UCSD-AML1 (cell line): ENCODE results near the gene OTUD5.
"Not testable (repeated sequence)": the region's sequence is repeated elsewhere in the genome, so short reads cannot be mapped to it uniquely, and the experiment has no call there.

Experiments
- DNase-seq: peaks from one replicate; lab custom pipeline; 2025; ENCODE audit not compliant: unreplicated experiment; lab: John Stamatoyannopoulos, UW

The OTUD5 gene, protein sequence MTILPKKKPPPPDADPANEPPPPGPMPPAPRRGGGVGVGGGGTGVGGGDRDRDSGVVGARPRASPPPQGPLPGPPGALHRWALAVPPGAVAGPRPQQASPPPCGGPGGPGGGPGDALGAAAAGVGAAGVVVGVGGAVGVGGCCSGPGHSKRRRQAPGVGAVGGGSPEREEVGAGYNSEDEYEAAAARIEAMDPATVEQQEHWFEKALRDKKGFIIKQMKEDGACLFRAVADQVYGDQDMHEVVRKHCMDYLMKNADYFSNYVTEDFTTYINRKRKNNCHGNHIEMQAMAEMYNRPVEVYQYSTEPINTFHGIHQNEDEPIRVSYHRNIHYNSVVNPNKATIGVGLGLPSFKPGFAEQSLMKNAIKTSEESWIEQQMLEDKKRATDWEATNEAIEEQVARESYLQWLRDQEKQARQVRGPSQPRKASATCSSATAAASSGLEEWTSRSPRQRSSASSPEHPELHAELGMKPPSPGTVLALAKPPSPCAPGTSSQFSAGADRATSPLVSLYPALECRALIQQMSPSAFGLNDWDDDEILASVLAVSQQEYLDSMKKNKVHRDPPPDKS

DNA sequence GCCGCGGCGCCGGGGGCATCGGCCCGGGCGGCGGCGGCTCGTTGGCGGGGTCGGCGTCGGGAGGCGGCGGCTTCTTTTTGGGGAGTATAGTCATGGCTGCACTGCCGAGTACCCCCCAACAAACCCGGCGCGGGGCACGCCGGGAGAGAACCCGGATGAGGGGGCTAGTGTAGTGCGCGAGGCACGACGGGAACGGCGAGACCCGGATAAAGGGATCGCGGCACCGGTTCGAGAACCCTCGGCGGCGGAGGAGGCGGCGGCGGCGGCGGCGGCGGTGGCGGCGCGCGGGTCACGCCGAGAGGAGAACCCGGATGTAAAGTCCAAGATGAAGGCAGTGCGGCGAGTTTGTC, at the start of gene OTUD5:
OTUD5 (minus strand) TSS at position 131 of the 350 bp plus-strand sequence; CDS start at position 94, 37 bp downstream.
- peak; percentile 74 for DNase-seq

DNA sequence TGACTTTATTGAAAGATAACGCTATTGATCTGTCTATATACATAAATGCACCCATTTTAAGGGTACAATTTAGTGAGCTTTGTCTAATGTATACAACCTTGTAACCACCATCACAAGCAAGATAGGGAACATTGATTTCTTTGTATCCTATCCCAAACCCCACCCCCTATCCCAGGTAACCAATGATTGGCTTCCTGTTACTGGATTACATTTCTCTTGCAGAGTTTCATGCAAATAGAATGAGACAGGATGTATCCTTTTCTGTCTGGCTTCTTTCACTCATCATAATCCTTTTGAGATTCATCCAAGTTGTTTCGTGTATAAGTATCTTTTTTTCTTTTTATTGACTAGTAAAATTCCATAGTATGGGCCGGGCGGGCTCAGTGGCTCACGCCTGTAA, 46.3 kb upstream of the OTUD5 start:
- DNase-seq, result no peak

DNA sequence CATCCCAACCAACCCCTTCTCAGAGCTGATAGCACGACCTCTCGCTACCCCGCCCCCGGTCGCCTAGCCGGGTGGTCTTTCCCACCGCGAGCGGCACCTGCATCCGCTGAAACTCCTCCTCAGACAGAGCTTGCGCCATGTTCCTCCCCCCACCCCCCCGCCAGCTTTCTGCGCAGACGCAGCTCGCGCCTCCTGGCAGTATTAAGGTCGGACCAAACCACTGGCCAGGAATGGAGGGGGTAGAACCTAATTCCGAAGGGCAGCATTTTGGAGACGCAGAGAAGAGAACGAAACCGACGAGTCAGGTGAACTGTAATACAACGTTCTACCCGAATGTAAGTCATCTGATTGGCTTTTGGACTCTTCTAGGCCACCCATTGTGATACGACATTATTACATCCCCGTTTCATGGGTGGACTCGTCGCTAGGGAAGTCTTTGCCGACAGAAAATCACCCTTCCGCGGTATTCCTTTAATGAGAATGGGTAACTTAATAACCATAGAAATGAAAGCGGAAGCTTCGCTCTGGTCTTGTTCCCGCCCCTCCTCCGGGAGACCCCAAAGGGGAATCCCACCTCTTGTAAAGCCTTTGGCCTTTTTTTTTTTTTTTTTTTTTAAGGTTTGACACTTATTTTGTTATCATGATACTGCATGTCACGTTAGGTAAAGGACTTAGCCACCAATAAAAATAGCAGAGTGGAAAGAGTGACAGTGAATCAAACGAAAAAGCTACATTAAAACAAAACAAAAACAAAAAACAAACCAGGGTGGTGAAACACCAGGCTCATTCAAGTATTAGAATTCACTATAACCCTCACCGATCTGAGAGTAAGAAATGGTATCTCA, 44.9 kb upstream of the OTUD5 start, which contains the start of gene GRIPAP1:
GRIPAP1 (minus strand) TSS at position 174 of the 845 bp plus-strand sequence; CDS start at position 139, 35 bp downstream.
- DNase-seq, result peak; percentile 74

DNA sequence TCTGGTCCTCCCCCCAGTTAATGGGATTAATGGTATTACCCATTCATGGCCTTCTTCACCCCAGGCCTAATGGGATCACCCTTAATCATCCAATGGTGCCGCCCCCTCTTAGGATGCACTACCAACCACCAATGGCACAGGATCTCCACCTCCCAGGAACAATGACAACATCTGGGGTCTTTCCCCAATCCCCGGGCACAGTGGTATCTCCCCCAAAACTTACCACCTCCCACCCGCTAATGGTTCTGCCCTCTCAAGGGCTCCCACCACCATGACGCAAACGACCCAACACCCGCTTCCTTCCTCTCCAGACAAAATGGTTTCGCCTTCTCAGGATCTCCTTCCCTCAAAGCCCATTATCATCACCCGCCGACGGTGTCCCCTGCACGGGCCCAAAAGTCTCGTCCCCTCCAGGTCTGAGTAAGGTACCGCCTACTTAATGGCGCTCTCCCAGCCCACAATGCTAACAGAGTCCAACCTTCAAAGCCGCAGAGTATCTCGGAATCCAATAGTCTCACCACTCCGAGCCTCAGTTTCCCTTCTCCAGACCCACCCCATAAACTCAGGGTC, 44.2 kb upstream of the OTUD5 start:
- DNase-seq, result peak; percentile 60

DNA sequence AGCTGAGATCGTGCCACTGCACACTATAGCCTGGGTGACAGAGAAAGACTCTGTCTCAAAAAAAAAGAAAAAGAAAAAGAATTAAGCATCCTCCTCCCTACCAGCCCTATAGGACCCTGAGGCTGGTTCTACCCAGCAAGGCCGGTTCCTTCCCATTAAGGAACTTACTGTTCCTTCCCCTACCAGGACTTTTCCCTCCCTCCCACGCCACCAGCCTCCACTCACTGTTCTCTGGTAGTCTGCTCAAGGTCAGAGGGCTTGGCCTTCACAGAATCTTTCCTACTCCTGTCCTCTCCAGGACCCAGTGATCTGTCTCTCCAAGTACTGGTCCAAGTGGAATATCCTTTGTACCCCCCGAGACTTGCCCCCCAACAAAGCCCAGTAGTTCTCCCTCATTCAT, 43.2 kb upstream of the OTUD5 start:
- DNase-seq, result no peak

DNA sequence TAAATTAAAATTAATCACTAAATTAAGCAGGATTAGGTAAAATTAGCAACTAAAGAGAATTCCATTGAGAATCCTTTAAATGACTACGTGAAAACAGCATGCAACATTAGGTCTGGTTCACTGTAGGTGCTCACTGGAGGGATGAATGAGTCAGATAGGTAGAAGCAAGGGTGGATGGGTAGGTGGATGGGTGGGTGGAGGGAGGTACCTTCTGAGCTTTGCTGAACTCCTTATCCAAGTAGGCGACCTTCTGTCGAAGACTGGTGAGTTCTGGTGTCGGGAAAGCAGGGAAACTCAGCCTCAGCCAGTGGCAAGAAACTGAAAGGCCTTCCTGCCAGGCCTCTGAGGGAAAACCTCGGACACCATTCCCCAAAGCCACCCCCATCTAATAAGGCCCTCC, 41.6 kb upstream of the OTUD5 start:
- no peak for DNase-seq

DNA sequence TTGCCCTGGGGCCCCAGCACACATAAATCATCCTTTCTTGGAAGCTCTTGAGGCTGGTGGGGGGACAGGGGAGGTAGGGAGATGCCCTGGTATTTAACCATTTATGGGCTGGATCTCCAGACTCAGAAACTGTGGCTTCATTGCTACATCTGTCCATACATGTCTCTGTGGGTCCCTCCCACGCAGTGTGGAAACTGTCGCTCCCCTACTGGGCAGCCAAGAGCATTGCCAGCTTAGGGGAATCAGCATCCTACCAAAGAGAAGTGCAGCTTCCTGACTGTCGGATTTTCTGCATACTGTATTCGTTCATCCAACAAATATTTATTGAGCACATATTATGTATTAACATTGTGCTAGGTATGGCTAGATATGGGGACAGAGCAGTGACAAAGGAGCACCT, 41.0 kb upstream of the OTUD5 start:
- DNase-seq, result no peak

DNA sequence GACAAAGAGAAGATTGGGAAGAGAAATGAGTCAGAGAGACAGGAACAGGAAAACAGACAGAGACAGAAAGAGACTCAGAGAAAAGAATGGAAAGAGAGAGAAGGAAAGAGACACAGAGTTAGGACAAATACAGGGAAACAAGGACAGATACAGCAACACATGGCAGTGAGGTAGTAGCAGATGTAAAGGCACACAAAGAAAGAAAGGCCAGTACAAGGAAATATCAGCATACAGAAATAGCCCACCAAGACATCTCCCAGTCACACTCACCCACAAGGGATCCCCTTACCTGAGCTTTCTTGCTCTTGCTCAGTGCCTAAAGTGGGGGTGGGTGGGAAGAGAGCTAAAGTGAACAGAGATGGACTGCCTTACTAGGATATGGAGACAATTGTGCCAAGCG, 40.5 kb upstream of the OTUD5 start:
- DNase-seq, result no peak

DNA sequence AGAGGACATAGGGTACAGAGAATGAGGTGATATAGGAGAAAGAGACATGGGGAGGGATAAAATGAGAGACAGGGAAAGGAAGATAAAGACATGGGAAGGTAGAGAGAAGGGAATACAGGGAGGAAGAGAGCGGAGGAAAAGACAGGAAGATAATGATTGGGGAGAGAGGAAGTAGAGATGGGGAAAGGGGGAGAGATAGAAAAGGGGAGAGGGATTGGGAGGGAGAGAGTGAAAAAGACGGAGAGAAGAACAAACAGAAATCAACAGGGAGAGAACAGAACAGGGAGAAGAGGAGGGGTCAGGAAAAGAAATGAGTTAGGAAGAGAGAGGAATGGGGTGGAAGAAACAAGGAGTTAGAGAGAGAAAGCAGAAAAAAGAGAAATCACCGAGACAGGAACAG, 40.0 kb upstream of the OTUD5 start:
- DNase-seq, result no peak

DNA sequence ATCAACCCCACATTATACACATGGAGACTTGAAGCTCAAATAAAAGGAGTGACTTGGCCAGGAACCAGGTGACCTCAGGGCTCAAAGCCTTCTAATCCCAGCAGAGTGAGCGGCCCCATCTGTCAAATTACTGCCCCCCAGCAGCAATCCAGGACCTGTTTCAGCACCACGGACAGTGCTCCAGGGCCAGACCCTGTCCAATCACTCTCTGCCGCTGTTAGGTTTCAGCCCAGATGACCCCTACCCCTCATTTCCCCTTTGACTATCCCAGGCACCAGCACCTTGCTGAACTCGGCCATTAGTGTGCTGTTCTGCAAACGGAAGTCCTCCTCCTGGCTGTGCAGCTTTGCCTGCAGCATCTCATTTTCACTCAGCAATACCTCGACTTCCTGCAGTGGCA, 39.6 kb upstream of the OTUD5 start:
- DNase-seq, result no peak

DNA sequence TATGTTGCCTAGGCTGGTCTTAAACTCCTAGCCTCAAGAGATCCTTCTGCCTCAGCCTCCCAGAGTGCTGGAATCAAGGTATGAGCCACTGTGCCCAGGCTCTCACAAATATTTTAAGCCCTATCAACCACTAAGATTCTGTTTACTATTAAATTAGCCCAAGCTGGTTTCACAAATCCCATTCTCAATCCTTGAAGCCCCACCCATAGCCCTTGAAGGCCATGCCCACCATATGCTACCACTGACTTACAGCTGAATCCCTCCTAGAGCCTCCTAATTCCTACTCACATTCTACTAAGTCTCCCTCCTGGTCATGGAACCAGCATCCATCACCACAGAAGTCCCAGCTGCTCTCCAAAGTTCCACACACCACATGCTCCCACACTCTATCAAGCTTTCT, 34.9 kb upstream of the OTUD5 start:
- no peak for DNase-seq

DNA sequence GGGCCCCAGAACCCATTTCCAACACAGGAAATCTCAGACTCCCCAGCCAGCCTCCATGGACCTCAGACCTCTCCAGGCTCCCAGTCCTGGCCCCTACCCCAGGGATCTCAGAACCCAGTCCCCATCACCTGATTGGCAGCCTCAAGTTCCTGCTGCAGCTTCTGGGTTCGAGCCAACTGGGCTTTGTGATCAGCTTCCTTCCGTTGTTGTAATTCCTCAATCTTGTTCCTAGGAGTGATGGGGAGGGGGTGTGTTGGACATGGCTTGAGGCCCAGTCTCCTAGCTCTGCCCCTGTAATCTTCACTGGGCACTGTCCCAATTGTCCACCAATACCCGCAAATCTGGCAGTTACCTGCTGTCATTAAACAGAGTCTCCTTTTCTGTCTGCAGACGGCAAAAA, 32.1 kb upstream of the OTUD5 start:
- DNase-seq, result no peak

DNA sequence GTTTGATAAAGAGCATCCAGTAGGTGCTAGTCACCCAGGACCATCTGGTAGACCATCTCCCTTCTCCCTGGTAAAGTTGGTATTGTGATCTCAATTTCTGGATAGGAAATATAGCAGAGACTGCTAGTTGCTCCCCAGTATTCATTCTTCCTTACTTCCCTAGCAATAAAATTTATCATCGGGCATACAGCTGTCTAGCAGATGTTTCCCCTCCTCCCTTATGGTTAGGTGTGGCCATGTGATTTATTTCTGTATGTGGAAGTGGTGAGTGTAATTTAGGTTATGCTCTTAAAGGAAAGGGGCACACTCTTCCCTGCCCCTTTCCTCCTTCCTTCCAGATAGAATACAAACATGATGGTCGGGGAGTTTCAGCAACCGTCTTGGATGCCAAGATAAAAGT, 26.5 kb upstream of the OTUD5 start:
- no peak for DNase-seq

DNA sequence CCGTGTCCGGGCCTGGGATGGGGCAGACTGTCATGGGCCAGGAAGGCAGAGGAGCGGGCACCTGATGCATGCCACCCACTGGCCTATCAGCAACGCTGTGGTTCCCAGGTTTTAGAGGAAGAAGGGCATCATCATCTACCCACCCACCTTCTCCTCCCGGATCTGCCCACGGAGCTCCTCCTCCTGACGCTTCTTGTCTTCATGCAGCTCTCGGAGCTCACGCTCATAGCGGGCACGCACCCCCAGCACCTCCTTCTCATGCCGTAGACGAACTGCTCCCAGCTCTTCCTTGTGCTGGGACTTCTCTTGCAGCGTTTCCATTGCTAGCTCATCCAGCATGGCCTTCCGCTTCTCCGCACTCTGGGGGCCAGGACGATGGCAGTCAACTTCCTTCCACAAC, 25.7 kb upstream of the OTUD5 start:
- DNase-seq, result no peak

DNA sequence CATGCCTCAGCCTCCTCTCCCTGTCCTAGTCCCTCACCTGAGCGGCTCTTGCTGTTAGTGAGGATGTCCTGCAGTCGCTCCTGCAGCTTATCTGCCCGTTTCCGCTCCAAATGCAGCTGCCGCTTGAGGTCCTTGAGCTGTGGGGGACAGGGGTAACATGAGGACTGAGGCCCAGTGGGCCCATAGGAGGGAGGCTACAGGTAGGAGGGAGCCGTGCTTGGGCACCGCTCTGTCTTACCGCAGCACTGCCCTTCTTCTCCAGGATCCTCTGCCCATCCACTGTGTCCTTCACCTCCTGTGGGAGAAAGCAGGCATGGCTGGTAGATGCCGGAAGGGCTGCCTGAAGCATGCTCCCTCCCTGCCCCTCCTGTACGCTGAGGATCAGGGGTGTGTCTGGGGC, 23.8 kb upstream of the OTUD5 start:
- DNase-seq, result no peak

DNA sequence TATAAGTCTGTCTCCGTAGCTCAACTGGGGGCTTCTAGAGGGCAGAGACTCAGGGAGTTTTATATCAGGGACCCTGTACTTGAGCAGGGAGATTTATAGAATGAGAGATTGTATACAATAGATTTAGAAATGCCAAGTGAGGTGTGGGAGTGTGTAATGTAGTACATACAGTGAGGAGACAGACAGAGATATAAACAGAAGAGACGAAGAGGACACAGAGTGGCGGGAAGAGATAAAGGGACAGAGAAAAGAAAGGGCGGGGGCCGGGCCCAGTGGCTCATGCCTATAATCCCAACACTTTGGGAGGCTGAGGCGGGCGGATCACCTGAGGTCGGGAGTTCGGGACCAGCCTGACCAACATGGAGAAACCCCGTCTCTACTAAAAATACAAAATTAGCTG, 22.9 kb upstream of the OTUD5 start:
- not testable (repeated sequence) for DNase-seq

DNA sequence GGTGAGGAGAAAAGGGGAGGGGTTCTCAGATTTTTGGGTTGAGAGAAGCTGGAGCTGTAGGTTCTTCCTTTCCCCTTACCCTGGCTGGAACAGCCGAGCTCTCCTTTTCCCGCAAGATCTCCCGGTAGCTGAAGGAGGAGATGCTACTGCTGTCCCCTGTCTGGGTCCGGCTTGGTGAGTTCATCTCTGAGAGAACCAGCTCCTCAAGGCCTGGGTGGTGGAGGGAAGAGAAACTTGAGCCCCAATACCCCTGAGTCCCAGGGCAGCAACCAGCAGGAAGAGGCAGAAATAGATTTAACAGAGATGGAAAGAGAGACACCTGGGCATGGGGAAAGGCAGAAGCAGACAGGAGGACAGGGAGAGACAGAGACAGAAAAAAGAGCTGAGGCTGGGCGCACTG, 20.8 kb upstream of the OTUD5 start:
- DNase-seq, result no peak

DNA sequence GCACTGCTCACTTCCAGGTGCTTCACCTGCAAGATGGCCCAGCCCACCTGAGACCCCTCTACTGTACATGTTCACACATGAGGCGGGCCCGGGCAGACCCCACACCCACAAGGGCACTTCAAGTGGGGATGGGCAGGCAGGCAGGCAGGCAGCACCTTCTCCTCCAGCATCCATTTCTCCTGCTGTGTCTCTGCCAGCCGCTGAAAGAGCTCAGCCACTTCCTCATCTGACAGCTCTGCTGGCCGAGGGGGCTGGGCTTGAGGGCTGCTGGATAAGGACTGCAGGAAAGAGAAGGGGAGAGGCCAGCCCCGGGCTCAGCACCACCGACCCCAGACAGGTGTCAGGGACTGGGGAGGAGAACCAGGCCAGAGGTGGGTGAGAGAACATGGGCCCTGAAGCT, 18.7 kb upstream of the OTUD5 start:
- DNase-seq, result peak; percentile 40

DNA sequence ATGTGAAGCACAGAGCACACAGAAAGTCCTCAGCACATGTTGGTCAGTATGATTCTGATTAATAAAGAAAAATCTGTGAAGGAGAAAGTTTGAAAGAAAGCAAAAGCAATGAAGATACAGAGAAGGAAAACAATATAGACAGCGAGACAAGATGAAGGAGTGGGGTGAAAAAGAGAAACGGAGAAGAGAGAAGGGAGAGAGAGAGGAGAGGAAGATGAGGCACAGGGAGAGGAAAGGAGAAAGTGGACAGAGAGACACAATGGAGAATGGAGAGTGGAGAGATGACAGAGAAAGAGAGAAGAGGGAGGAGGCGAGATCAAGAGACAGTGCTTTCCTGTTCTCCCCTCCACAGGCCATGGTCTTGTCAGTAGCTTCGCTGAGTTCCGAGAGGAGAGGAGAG, 18.1 kb upstream of the OTUD5 start:
- DNase-seq, result no peak

DNA sequence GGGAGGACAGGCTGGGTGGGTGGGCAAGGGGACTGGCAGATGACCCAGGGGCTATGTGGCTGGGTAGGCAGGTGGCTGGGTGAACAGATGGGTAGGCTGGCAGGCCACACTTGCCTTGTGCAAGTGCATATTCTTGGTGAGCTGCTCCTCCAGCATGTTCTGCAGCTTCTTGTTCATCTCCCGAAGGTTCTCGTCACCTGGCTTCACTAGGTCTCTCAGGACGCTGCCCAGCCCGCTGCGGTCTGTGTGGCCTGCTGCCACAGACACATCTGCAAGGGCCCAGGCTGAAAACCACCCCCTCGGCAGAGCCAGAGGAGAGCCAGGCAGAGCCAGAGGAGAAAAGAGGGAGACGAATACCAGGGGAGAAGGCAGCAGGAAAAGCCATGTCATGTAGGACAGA, 17.6 kb upstream of the OTUD5 start:
- no peak for DNase-seq

DNA sequence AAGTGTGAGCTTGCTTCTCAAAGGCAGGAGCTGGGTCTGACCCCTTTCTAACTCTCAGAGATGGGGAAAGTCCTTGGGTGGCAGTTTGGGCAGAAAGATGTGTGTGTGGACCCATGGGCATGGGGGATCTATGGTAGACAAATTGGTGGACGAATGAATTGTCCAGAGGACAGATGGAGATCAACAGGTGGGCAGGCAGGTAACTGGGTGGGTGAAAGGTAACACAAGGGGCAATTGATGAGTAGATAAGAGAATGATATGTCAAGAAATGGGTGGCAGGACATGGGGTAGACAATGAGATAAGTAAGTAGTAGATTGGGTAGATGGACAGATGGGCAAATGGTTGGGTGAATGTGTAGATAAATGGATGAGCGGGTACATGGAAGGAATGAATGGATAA, 17.2 kb upstream of the OTUD5 start:
- no peak for DNase-seq

DNA sequence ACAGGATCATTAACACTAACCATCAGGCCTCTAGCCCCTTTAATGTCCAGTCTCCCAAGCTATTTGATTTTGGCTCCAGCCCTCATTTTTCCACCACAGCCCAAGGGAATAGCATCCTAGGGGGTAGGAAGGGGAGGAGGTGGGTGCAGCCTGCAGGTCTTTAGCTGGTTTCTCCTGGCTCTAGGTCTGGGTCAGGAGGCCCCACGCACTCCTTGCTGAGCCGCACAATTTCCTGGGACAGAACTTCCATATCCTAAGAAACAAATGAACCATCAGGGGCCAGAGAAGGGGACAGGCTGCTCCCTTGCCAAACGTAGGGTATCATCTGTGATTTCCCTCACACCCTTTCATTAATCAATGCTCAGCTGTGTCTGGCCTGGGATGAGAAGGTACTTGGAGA, 16.6 kb upstream of the OTUD5 start:
- no peak for DNase-seq
